ENCODE measurements around the gene SPO11. TPM values are rescaled to one million over a fixed set of nuclear protein-coding genes. Genes with fewer than 3 reads are reported as not detected.

SPO11 gene
- total RNA-seq, 4 donors from 2014 or later = not detected

DNA sequence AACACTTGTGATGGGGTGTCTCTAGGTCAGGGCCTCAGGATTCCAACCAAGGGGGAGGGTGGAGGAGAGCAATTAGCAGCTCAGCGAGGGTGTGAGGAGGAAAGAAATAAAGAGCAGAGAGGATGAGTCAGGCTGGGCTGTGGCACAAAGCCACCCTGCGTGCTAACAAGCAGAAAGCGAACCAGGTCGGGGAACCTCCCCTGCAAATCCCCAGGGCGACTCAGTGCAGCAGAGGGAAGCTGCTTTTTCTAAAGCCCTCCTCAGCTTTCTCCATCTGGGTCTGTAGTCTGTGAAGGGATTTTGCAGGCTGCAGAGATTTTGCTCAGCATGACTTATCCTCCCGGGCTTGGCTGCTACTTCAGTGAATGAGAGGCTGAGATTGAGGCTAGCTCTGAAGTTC lies 6.6 kb upstream of the SPO11 start:
- Histone ChIP-seq H3K36me3 (no peaks in the 10 kb centered on the region), H3K27me3 (no peaks in the 10 kb centered on the region), H3K4me3 (no peak overlapping the region), H3K27ac (peak overlapping the region in 1 of 4 donors; percentile 13), H3K9me3 (no peaks in the 10 kb centered on the region), H3K4me1 (peaks cover 0 to 17% (median 0%) of the 10 kb centered on the region in 4 donors)
- 0 to 3% methylated on average over 1 to 6 of the region's 6 CpGs for WGBS, 2 donors (ENCODE audit: low coverage in 1 of 2)
- TF ChIP-seq POLR2A (IDR thresholded peaks at IDR 0.05) (no peak), EP300 (IDR thresholded peaks at IDR 0.05; ENCODE audit: low read depth) (no peak)
- intact Hi-C loops (cut with DNase I; ENCODE audit: low total_unique reads) (no loop called here), in situ Hi-C loops (cut with MboI; ENCODE audit: low pct_ligation_motif_present in 1 of 4, low pct_unique_long_range_greater_than_20kb in 1 of 4, low sequenced_read_pairs in 3 of 4) (no loop called here)
- peak; percentile 18 for DNase-seq

DNA sequence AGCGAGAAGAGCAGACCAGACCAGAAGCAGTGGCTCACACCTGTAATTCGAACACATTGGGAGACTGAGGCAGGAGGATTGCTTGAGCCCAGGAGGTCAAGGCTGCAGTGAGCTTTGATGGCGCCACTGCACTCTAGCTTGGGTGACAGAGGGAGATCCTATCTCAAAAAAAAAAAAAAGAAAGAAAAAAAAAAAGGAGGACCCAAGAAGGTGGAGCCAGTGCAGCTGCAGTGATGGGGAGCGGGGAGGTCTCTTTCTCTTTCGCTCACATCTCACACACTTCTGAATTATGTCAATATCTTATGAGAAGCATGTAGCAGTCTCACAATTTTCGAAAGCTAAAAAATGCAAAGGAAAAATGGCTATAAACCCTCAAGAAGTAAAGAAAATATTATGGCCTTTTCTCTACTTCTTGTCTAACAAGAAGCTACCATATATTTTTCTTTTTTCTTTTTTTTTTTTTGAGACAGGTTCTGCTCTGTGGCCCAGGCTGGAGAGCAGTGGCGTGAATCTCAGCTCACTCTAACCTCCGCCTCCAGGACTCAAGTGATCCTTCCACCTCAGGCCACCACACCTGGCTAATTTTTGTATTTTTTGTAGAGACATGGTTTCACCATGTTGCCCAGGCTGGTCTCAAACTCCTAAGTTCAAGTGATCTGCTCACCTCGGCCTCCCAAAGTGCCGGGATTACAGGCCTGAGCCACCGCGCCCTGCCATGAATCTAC lies 3.8 kb upstream of the SPO11 start:
- H3K4me3 ChIP-seq = no peak overlapping the region
- TF ChIP-seq POLR2AphosphoS5 (IDR thresholded peaks at IDR 0.05) = no peak
- no peak for TF ChIP-seq CTCF (IDR thresholded peaks at IDR 0.05)
- no peak for TF ChIP-seq EP300 (IDR thresholded peaks at IDR 0.05; ENCODE audit: low read depth)
- TF ChIP-seq POLR2A (IDR thresholded peaks at IDR 0.05) = no peak
- H3K4me1 ChIP-seq = peaks cover 0 to 17% (median 0%) of the 10 kb centered on the region in 4 donors
- in situ Hi-C loops (cut with MboI; ENCODE audit: low pct_ligation_motif_present in 1 of 4, low pct_unique_long_range_greater_than_20kb in 1 of 4, low sequenced_read_pairs in 3 of 4) = loop anchor here in 2 of 4 donors (25.0 kb wide), 1 partner anchor 763 kb away; no protein-coding TSS in a partner anchor
- H3K36me3 ChIP-seq = no peaks in the 10 kb centered on the region
- H3K27ac ChIP-seq = no peak overlapping the region
- intact Hi-C loops (cut with DNase I; ENCODE audit: low total_unique reads) = no loop called here
- WGBS, 2 donors (ENCODE audit: low coverage in 1 of 2) = 70 to 82% methylated on average over 9 to 12 of the region's 12 CpGs
- no peaks in the 10 kb centered on the region for H3K9me3 ChIP-seq
- H3K27me3 ChIP-seq = peaks cover 12% of the 10 kb centered on the region
- no peak for DNase-seq

GRCh38 chr20:57326667-57327455 lies 2.7 kb upstream of the SPO11 start:
- H3K4me3 ChIP-seq = no peak overlapping the region
- peaks cover 17% of the 10 kb centered on the region for H3K27me3 ChIP-seq
- peaks cover 0 to 17% (median 0%) of the 10 kb centered on the region in 4 donors for H3K4me1 ChIP-seq
- no peak overlapping the region for H3K27ac ChIP-seq
- TF ChIP-seq CTCF (IDR thresholded peaks at IDR 0.05) (no peak), EP300 (IDR thresholded peaks at IDR 0.05; ENCODE audit: low read depth) (no peak), POLR2AphosphoS5 (IDR thresholded peaks at IDR 0.05) (no peak)
- H3K36me3 ChIP-seq = no peaks in the 10 kb centered on the region
- intact Hi-C loops (cut with DNase I; ENCODE audit: low total_unique reads) = no loop called here
- DNase-seq = peak; percentile 49
- no peaks in the 10 kb centered on the region for H3K9me3 ChIP-seq
- in situ Hi-C loops (cut with MboI; ENCODE audit: low pct_ligation_motif_present in 1 of 4, low pct_unique_long_range_greater_than_20kb in 1 of 4, low sequenced_read_pairs in 3 of 4) = loop anchor here in 2 of 4 donors (25.0 kb wide), 1 partner anchor 765 kb away; no protein-coding TSS in a partner anchor
- 32% methylated on average over 8 of the region's 8 CpGs; no CpG with 5 or more reads in 1 of the 2 donors for WGBS, 2 donors (ENCODE audit: low coverage in 1 of 2)

DNA sequence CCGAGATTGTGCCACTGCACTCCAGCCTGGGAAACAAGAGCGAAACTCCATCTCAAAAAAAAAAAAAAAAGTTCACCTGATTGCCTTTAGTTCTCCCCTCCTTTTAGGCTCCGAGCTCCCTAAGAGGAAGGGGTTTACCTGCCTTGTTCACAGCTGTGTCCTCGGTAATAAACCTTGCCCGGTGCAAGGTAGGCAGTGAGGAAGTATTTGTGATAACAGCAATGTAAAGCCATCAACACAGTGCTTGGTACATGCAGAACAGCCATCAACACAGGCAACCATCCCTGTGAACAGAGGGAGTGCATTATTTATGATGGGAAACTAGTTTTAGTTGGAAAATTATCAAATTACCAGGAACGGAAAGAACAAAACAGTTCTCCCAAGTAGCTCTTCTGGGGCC lies 1.8 kb upstream of the SPO11 start:
- no peaks in the 10 kb centered on the region for H3K36me3 ChIP-seq
- no peaks in the 10 kb centered on the region for H3K9me3 ChIP-seq
- H3K4me3 ChIP-seq = no peak overlapping the region
- peaks cover 0 to 12% (median 0%) of the 10 kb centered on the region in 4 donors for H3K4me1 ChIP-seq
- TF ChIP-seq CTCF (IDR thresholded peaks at IDR 0.05) (no peak), POLR2AphosphoS5 (IDR thresholded peaks at IDR 0.05) (no peak), POLR2A (IDR thresholded peaks at IDR 0.05) (no peak), EP300 (IDR thresholded peaks at IDR 0.05; ENCODE audit: low read depth) (no peak)
- H3K27ac ChIP-seq = no peak overlapping the region
- in situ Hi-C loops (cut with MboI; ENCODE audit: low pct_ligation_motif_present in 1 of 4, low pct_unique_long_range_greater_than_20kb in 1 of 4, low sequenced_read_pairs in 3 of 4) (loop anchor here in 2 of 4 donors (25.0 kb wide), 1 partner anchor 766 kb away; no protein-coding TSS in a partner anchor), intact Hi-C loops (cut with DNase I; ENCODE audit: low total_unique reads) (no loop called here)
- H3K27me3 ChIP-seq = peaks cover 24% of the 10 kb centered on the region
- DNase-seq = no peak
- WGBS, 2 donors (ENCODE audit: low coverage in 1 of 2) = 46 to 48% methylated on average over 3 to 6 of the region's 6 CpGs
